ACHN (cell line): ENCODE measurements around the gene LSM4.

ENCODE experiments used
- DNase-seq: peaks from one replicate; pipeline ENCODE4 v3.0.0-alpha.2; 2015
- in situ Hi-C: cut with HindIII; loops from 2 replicates; pipeline ENCODE4 v1.10.0; 2017; ENCODE audit warnings: low sequenced_read_pairs, low pct_ligation_motif_present, low pct_unique_long_range_greater_than_20kb

The LSM4 gene

GRCh38 chr19:18284712-18285360, 38.0 kb downstream of the LSM4 start:
- in situ Hi-C loops = no loop called here
- no peak for DNase-seq

GRCh38 chr19:18283338-18283737, 39.5 kb downstream of the LSM4 start:
- in situ Hi-C loops = no loop called here
- no peak for DNase-seq

GRCh38 chr19:18282788-18283141, 40.1 kb downstream of the LSM4 start:
- in situ Hi-C loops = no loop called here
- no peak for DNase-seq

- peak; percentile 48 for DNase-seq
- in situ Hi-C loops = no loop called here
Observed at GRCh38 chr19:18282021-18282787, 40.7 kb downstream of the LSM4 start.

GRCh38 chr19:18281082-18282020, 41.5 kb downstream of the LSM4 start, which contains the start of gene JUND:
JUND (minus strand) TSS chr19:18281622; CDS start chr19:18281484, 138 bp downstream.
- peak; percentile 94 for DNase-seq
- in situ Hi-C loops = no loop called here

- in situ Hi-C loops = no loop called here
- peak; percentile 67 for DNase-seq
Observed at GRCh38 chr19:18280247-18281081, 42.4 kb downstream of the LSM4 start.

- DNase-seq = peak; percentile 89
- in situ Hi-C loops = no loop called here
Observed at GRCh38 chr19:18279516-18280246, 43.2 kb downstream of the LSM4 start.

- no peak for DNase-seq
- in situ Hi-C loops = no loop called here
Observed at GRCh38 chr19:18279266-18279515, 43.7 kb downstream of the LSM4 start.

GRCh38 chr19:18278521-18279265, 44.2 kb downstream of the LSM4 start:
- no peak for DNase-seq
- in situ Hi-C loops = no loop called here

- DNase-seq = peak; percentile 89
- in situ Hi-C loops = no loop called here
Observed at GRCh38 chr19:18274781-18275356, 48.0 kb downstream of the LSM4 start.

- in situ Hi-C loops = no loop called here
Observed at GRCh38 chr19:18274219-18274780, 48.6 kb downstream of the LSM4 start, which contains the start of gene IQCN. IQCN (minus strand) TSS chr19:18274452; CDS start chr19:18269478, 4,974 bp downstream.

GRCh38 chr19:18273561-18274218, 49.2 kb downstream of the LSM4 start:
- no peak for DNase-seq
- in situ Hi-C loops = no loop called here

More at GRCh38 chr19:18274219-18274780, 48.6 kb downstream of the LSM4 start, which contains the start of gene IQCN:
- DNase-seq = no peak

GRCh38 chr19:18271433-18271841, 51.4 kb downstream of the LSM4 start:
- in situ Hi-C loops = no loop called here
- no peak for DNase-seq

GRCh38 chr19:18270326-18270725, 52.5 kb downstream of the LSM4 start:
- no peak for DNase-seq
- in situ Hi-C loops = no loop called here

- DNase-seq = no peak
- in situ Hi-C loops = no loop called here
Observed at GRCh38 chr19:18269070-18269723, 53.7 kb downstream of the LSM4 start.
